PC-3 (cell line): Measurements from ENCODE around the gene CACNA1H. TPM values are rescaled to one million over a fixed set of nuclear protein-coding genes. Genes with fewer than 3 reads are reported as not detected.
"Not testable (repeated sequence)": the region's sequence is repeated elsewhere in the genome, so short reads cannot be mapped to it uniquely, and the experiment has no call there.

Experiments used
- ATAC-seq: fragments of 200-7000 bp; cut with Tn5 transposase; 2 replicates; pipeline ENCODE4 v1.9.1; 2020; ENCODE audit warnings: mild to moderate bottlenecking, moderate library complexity
- BruUV-seq: library from RNA; stranded (reverse); fragments of 400-500 nt; replicated peaks from 2 replicates; lab custom pipeline; 2021; lab: Mats Ljungman, UMichigan
- CTCF ChIA-PET: fragments of 300-600 bp; sonication (Branson Sonifier 250); formaldehyde crosslinking; loops from one replicate; lab custom pipeline; 2022; ENCODE audit warnings: antibody characterized with exemption; lab: Charles Lee
- POLR2A ChIA-PET: fragments of 300-600 bp; sonication (Branson Sonifier 250); formaldehyde crosslinking; loops from one replicate; lab custom pipeline; 2022; ENCODE audit warnings: antibody characterized with exemption; ENCODE audit not compliant: unreplicated experiment; lab: Charles Lee
- DNase-seq: peaks from one replicate; pipeline ENCODE4 v3.0.0-alpha.2; 2015
- H2AFZ ChIP-seq: fragments of 300-600 bp; sonication (generic); 2 replicates; pipeline ENCODE4 v1.6.0; 2016; ENCODE audit warnings: antibody characterized with exemption, low read length
- H3F3A ChIP-seq: fragments of 300-600 bp; sonication (generic); one replicate; pipeline ENCODE4 v1.6.0; 2017; ENCODE audit warnings: antibody characterized with exemption, low read length, control low read depth, mild to moderate bottlenecking; ENCODE audit not compliant: unreplicated experiment
- H3K27ac ChIP-seq: fragments of 300-600 bp; sonication (generic); 2 replicates; pipeline ENCODE4 v1.5.1; 2016; ENCODE audit warnings: mild to moderate bottlenecking, low read length
- H3K27me3 ChIP-seq: fragments of 300-600 bp; sonication (generic); 2 replicates; pipeline ENCODE4 v1.6.1; 2016; ENCODE audit warnings: low read length, mixed read lengths
- H3K36me3 ChIP-seq: fragments of 300-600 bp; sonication (generic); 2 replicates; pipeline ENCODE4 v1.6.1; 2016; ENCODE audit warnings: low read depth, mixed run types, low read length, mixed read lengths
- H3K4me1 ChIP-seq: fragments of 300-600 bp; sonication (generic); 2 replicates; pipeline ENCODE4 v1.5.1; 2016; ENCODE audit warnings: low read length; ENCODE audit not compliant: insufficient read depth
- H3K4me2 ChIP-seq: fragments of 300-600 bp; sonication (generic); 2 replicates; pipeline ENCODE4 v1.6.0; 2016; ENCODE audit warnings: low read length
- H3K4me3 ChIP-seq: fragments of 300-600 bp; sonication (generic); 2 replicates; pipeline ENCODE4 v1.5.1; 2016; ENCODE audit warnings: mild to moderate bottlenecking, low read length, mixed read lengths
- H3K79me2 ChIP-seq: fragments of 300-600 bp; sonication (generic); 2 replicates; pipeline ENCODE4 v1.6.1; 2017; ENCODE audit warnings: low read length, mixed read lengths
- H3K9ac ChIP-seq: fragments of 300-600 bp; sonication (generic); 2 replicates; pipeline ENCODE4 v1.6.0; 2016; ENCODE audit warnings: mild to moderate bottlenecking, low read length
- H3K9me2 ChIP-seq: fragments of 300-600 bp; sonication (generic); replicated peaks from 2 replicates; pipeline ENCODE4 v1.6.1; 2016; ENCODE audit warnings: mixed run types, low read length, mixed read lengths
- H3K9me3 ChIP-seq: fragments of 300-600 bp; sonication (generic); 2 replicates; pipeline ENCODE4 v1.6.1; 2016; ENCODE audit warnings: low read length, mixed read lengths
- H4K20me1 ChIP-seq: fragments of 300-600 bp; sonication (generic); 2 replicates; pipeline ENCODE4 v1.6.1; 2016; ENCODE audit warnings: low read length, mixed read lengths
- EZH2 ChIP-seq: fragments of 300-600 bp; sonication (generic); IDR thresholded peaks from one replicate; pipeline ENCODE4 v1.6.1; 2017; ENCODE audit warnings: antibody characterized with exemption, mild to moderate bottlenecking, low read length; ENCODE audit not compliant: unreplicated experiment
- EZH2phosphoT487 ChIP-seq: fragments of 300-600 bp; sonication (generic); IDR thresholded peaks from 2 replicates; pipeline ENCODE4 v1.6.1; 2018; ENCODE audit warnings: mild to moderate bottlenecking, antibody characterized with exemption, low read length, borderline replicate concordance
- intact Hi-C: fragments of 100-400 bp; cut with micrococcal nuclease; formaldehyde crosslinking; loops from 2 replicates; pipeline ENCODE4 v1.9.0; 2023
- total RNA-seq: library from RNA; depleted of rRNA; stranded (reverse); fragments of >200 nt; gene quantifications from 2 replicates; pipeline ENCODE4 v1.2.3, GENCODE V29; 2014
- TF ChIP-seq, protein P1 (sequence below): fragments of 300-600 bp; sonication (generic); conservative IDR thresholded peaks from 2 replicates; pipeline ENCODE4 v1.5.1; 2017; ENCODE audit warnings: antibody characterized with exemption, low read depth, mild to moderate bottlenecking, low read length

CACNA1H gene
- total RNA-seq, 1 experiment from 2014 or later = 4.1 TPM

DNA sequence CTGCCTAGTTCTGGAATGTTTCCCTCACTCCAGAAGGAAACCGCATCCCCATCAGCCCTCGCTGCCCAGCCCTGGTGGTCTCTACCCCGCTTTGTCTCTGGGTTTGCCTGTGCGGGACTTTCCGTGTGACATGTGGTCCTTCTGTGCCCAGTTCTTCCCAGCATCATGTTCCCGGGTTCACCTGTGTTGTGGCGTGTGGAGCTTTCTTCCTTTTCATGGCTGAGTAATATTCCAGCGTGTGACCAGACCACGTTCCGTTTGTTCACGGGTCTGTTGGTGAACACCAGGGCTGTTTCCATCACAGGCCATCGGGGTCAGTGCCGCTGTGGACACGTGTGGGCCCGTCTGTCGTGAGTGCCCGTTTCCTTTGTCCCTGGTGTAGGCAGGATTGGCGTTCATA lies 32.1 kb downstream of the CACNA1H start:
- H3K27me3 ChIP-seq = no peaks in the 10 kb centered on the region
- H3K4me1 ChIP-seq = peaks cover 10% of the 10 kb centered on the region
- ATAC-seq (no peak), DNase-seq (no peak)
- no peak overlapping the region for H3K9ac ChIP-seq
- no peaks in the 10 kb centered on the region for H4K20me1 ChIP-seq
- TF ChIP-seq EZH2 = no peak
- TF ChIP-seq, protein P1, sequence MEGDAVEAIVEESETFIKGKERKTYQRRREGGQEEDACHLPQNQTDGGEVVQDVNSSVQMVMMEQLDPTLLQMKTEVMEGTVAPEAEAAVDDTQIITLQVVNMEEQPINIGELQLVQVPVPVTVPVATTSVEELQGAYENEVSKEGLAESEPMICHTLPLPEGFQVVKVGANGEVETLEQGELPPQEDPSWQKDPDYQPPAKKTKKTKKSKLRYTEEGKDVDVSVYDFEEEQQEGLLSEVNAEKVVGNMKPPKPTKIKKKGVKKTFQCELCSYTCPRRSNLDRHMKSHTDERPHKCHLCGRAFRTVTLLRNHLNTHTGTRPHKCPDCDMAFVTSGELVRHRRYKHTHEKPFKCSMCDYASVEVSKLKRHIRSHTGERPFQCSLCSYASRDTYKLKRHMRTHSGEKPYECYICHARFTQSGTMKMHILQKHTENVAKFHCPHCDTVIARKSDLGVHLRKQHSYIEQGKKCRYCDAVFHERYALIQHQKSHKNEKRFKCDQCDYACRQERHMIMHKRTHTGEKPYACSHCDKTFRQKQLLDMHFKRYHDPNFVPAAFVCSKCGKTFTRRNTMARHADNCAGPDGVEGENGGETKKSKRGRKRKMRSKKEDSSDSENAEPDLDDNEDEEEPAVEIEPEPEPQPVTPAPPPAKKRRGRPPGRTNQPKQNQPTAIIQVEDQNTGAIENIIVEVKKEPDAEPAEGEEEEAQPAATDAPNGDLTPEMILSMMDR = no peak
- no peak for TF ChIP-seq EZH2phosphoT487
- H3K79me2 ChIP-seq = no peaks in the 10 kb centered on the region
- intact Hi-C loops = no loop called here
- H3K9me3 ChIP-seq = no peaks in the 10 kb centered on the region
- no peak overlapping the region for H3K4me2 ChIP-seq
- no peaks in the 10 kb centered on the region for H3K36me3 ChIP-seq
- H3F3A ChIP-seq = no peaks in the 10 kb centered on the region
- H3K27ac ChIP-seq = no peak overlapping the region
- ChIA-PET CTCF (no interaction called here), POLR2A (no interaction called here)
- no peak overlapping the region for H3K4me3 ChIP-seq
- no peak overlapping the region for H2AFZ ChIP-seq
- no peaks in the 10 kb centered on the region for H3K9me2 ChIP-seq
- BruUV-seq = no TSS peak

DNA sequence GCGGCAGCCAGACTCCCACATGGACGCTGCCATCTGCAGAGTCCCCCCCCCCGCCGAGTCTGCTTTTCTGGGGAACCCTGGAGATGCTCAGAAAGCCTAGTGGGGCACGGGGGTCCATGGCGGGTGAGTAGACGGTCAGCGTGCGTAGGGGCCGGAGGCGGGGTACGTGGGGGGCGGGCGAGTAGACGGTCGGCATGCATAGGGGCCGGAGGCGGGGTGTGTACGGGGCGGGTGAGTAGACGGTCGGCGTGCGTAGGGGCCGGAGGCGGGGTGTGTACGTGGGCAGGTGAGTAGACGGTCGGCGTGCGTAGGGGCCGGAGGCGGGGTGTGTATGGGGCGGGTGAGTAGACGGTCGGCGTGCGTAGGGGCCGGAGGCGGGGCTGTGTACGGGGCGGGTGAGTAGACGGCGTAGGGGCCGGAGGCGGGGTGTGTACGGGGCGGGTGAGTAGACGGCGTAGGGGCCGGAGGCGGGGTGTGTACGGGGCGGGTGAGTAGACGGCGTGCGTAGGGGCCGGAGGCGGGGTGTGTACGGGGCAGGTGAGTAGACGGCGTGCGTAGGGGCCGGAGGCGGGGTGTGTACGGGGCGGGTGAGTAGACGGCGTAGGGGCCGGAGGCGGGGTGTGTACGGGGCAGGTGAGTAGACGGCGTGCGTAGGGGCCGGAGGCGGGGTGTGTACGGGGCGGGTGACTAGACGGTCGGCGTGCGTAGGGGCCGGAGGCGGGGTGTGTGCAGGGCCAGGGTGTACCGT lies 32.7 kb downstream of the CACNA1H start:
- not testable (repeated sequence) for BruUV-seq, ATAC-seq
- H3K4me1 ChIP-seq = peaks cover 10% of the 10 kb centered on the region

DNA sequence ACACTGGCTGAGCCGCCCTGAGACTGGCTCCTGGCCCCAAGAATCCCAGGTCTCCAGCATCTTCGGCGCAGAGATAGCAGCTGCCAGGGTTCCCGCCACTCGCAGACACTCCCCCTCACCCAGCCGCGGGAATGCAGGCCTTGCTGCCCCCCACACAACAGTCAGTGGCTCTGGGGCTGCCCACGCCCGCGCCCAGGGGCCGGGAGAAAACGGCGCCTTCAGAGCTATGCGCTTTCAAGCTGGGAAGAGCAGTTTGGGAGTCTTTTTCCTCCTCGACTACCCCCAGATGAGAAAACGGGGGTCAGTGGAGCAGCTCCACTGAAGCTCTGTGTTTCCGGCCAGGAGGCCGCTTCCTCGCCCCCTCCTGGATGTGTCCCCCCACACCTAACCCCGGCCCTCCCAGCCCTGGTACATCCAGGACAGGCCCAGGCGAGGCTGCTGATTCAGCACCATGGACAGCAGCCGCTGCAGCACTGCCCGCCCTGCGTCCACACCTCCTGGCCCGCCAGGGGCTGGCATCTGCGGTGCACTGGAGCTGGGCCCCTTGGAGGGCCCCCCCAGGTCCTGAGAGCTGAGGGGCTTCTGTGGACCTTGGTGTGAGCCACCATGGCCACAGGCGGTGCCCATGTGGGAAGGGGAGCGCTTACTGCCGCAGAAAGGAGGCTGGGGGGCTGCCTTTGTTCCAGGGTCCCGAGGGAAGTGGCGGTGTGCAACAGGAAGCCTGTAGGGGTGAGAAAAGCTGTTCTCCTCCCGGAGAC lies 35.7 kb downstream of the CACNA1H start:
- Histone ChIP-seq H3K9me3 (no peaks in the 10 kb centered on the region), H3K4me3 (no peak overlapping the region), H3K4me2 (no peak overlapping the region), H3K9ac (no peak overlapping the region), H3K79me2 (no peaks in the 10 kb centered on the region), H3K27ac (no peak overlapping the region), H3K9me2 (no peaks in the 10 kb centered on the region), H3K27me3 (no peaks in the 10 kb centered on the region), H4K20me1 (no peaks in the 10 kb centered on the region), H3F3A (no peaks in the 10 kb centered on the region), H3K4me1 (no peaks in the 10 kb centered on the region), H3K36me3 (no peaks in the 10 kb centered on the region), H2AFZ (no peak overlapping the region)
- peak; percentile 35 for DNase-seq
- no TSS peak for BruUV-seq
- intact Hi-C loops = no loop called here
- peak; percentile 59; the same call in 1 of the 2 replicates for ATAC-seq
- POLR2A ChIA-PET = no interaction called here
- CTCF ChIA-PET = no interaction called here
- TF ChIP-seq EZH2phosphoT487 (no peak), EZH2 (no peak)
- TF ChIP-seq, protein P1 = no peak

More for the DNA sequence above, 32.7 kb downstream of the CACNA1H start:
- H4K20me1 ChIP-seq, H3K9ac ChIP-seq, H3K9me2 ChIP-seq, H3K36me3 ChIP-seq, H3K27me3 ChIP-seq, H3K4me2 ChIP-seq, H3K79me2 ChIP-seq, H3K4me3 ChIP-seq, H3K9me3 ChIP-seq, intact Hi-C loops, H3K27ac ChIP-seq, H2AFZ ChIP-seq, POLR2A ChIA-PET, H3F3A ChIP-seq, DNase-seq, CTCF ChIA-PET: not testable (repeated sequence)
